Activated naive CD8-positive, alpha-beta T cell (primary cell): ENCODE data around the gene GALNT4.

Experiments used
- H3K27ac Mint-ChIP-seq: one replicate; pipeline ENCODE4 v1.8.0; 2021; ENCODE audit warnings: mixed read lengths
- H3K27me3 Mint-ChIP-seq: one replicate; pipeline ENCODE4 v1.8.0; 2021; ENCODE audit warnings: mixed read lengths
- H3K36me3 Mint-ChIP-seq: one replicate; pipeline ENCODE4 v1.8.0; 2021; ENCODE audit warnings: mixed read lengths
- H3K4me1 Mint-ChIP-seq: one replicate; pipeline ENCODE4 v1.8.0; 2021; ENCODE audit warnings: low read depth, mixed read lengths
- H3K4me3 Mint-ChIP-seq: one replicate; pipeline ENCODE4 v1.8.0; 2021; ENCODE audit warnings: mild to moderate bottlenecking, mixed read lengths
- H3K9me3 Mint-ChIP-seq: one replicate; pipeline ENCODE4 v1.8.0; 2021; ENCODE audit warnings: low read depth, mixed read lengths

GALNT4 gene

GRCh38 chr12:89524541-89525304 is at the start of gene GALNT4:
TSS of gene GALNT4 (minus strand) at chr12:89524796. CDS start at chr12:89524549, 247 bp downstream.
- Mint-ChIP-seq H3K9me3 (no peaks in the 10 kb centered on the region), H3K27ac (peak within 1 kb of the TSS; percentile 96), H3K27me3 (no peaks in the 10 kb centered on the region), H3K36me3 (peaks cover 11% of the 10 kb centered on the region), H3K4me3 (peak within 1 kb of the TSS; percentile 98), H3K4me1 (peaks cover 53% of the 10 kb centered on the region)

GRCh38 chr12:89573051-89573810 is 48.6 kb upstream of the GALNT4 start:
- no peak overlapping the region for H3K4me3 Mint-ChIP-seq
- H3K27ac Mint-ChIP-seq = no peak overlapping the region
- H3K4me1 Mint-ChIP-seq = no peaks in the 10 kb centered on the region
- no peaks in the 10 kb centered on the region for H3K9me3 Mint-ChIP-seq
- H3K36me3 Mint-ChIP-seq = peaks cover 3% of the 10 kb centered on the region
- H3K27me3 Mint-ChIP-seq = no peaks in the 10 kb centered on the region

- H3K27me3 Mint-ChIP-seq = no peaks in the 10 kb centered on the region
- H3K4me1 Mint-ChIP-seq = no peaks in the 10 kb centered on the region
- H3K4me3 Mint-ChIP-seq = no peak overlapping the region
- H3K36me3 Mint-ChIP-seq = peaks cover 3% of the 10 kb centered on the region
- no peak overlapping the region for H3K27ac Mint-ChIP-seq
- H3K9me3 Mint-ChIP-seq = no peaks in the 10 kb centered on the region
Measured at GRCh38 chr12:89571491-89572195, 47.0 kb upstream of the GALNT4 start.

GRCh38 chr12:89568484-89568883 is 43.9 kb upstream of the GALNT4 start:
- peaks cover 3% of the 10 kb centered on the region for H3K36me3 Mint-ChIP-seq
- no peak overlapping the region for H3K4me3 Mint-ChIP-seq
- H3K27ac Mint-ChIP-seq = no peak overlapping the region
- H3K4me1 Mint-ChIP-seq = peaks cover 2% of the 10 kb centered on the region
- H3K27me3 Mint-ChIP-seq = no peaks in the 10 kb centered on the region
- no peaks in the 10 kb centered on the region for H3K9me3 Mint-ChIP-seq

- no peaks in the 10 kb centered on the region for H3K9me3 Mint-ChIP-seq
- no peak overlapping the region for H3K27ac Mint-ChIP-seq
Measured at GRCh38 chr12:89567691-89568239, 43.2 kb upstream of the GALNT4 start.

GRCh38 chr12:89566615-89567014 is 42.0 kb upstream of the GALNT4 start:
- Mint-ChIP-seq H3K27ac (no peak overlapping the region), H3K4me1 (peaks cover 4% of the 10 kb centered on the region), H3K27me3 (no peaks in the 10 kb centered on the region), H3K4me3 (no peak overlapping the region), H3K36me3 (peaks cover 3% of the 10 kb centered on the region), H3K9me3 (no peaks in the 10 kb centered on the region)

More at GRCh38 chr12:89567691-89568239, 43.2 kb upstream of the GALNT4 start:
- H3K27me3 Mint-ChIP-seq = no peaks in the 10 kb centered on the region
- peaks cover 3% of the 10 kb centered on the region for H3K36me3 Mint-ChIP-seq
- H3K4me1 Mint-ChIP-seq = peaks cover 2% of the 10 kb centered on the region
- H3K4me3 Mint-ChIP-seq = no peak overlapping the region

- Mint-ChIP-seq H3K9me3 (no peaks in the 10 kb centered on the region), H3K4me1 (peaks cover 4% of the 10 kb centered on the region)
Measured at GRCh38 chr12:89565002-89565401, 40.4 kb upstream of the GALNT4 start.

GRCh38 chr12:89559753-89560152 is 35.2 kb upstream of the GALNT4 start:
- H3K4me1 Mint-ChIP-seq = peaks cover 2% of the 10 kb centered on the region
- no peak overlapping the region for H3K4me3 Mint-ChIP-seq
- no peak overlapping the region for H3K27ac Mint-ChIP-seq
- no peaks in the 10 kb centered on the region for H3K9me3 Mint-ChIP-seq
- no peaks in the 10 kb centered on the region for H3K27me3 Mint-ChIP-seq
- no peaks in the 10 kb centered on the region for H3K36me3 Mint-ChIP-seq

More at GRCh38 chr12:89565002-89565401, 40.4 kb upstream of the GALNT4 start:
- Mint-ChIP-seq H3K27me3 (no peaks in the 10 kb centered on the region), H3K36me3 (peaks cover 3% of the 10 kb centered on the region), H3K4me3 (no peak overlapping the region), H3K27ac (no peak overlapping the region)

- Mint-ChIP-seq H3K27ac (no peak overlapping the region), H3K9me3 (peaks cover 5% of the 10 kb centered on the region), H3K4me3 (no peak overlapping the region), H3K36me3 (peaks cover 4% of the 10 kb centered on the region), H3K27me3 (peaks cover 2% of the 10 kb centered on the region), H3K4me1 (peaks cover 2% of the 10 kb centered on the region)
Measured at GRCh38 chr12:89556976-89557375, 32.4 kb upstream of the GALNT4 start.

GRCh38 chr12:89552376-89552775 is 27.8 kb upstream of the GALNT4 start:
- Mint-ChIP-seq H3K4me3 (no peak overlapping the region), H3K9me3 (peaks cover 5% of the 10 kb centered on the region), H3K4me1 (no peaks in the 10 kb centered on the region), H3K27ac (no peak overlapping the region), H3K27me3 (peaks cover 3% of the 10 kb centered on the region), H3K36me3 (peaks cover 4% of the 10 kb centered on the region)

GRCh38 chr12:89551747-89552146 is 27.2 kb upstream of the GALNT4 start:
- Mint-ChIP-seq H3K9me3 (peaks cover 5% of the 10 kb centered on the region), H3K27ac (no peak overlapping the region), H3K4me3 (no peak overlapping the region), H3K27me3 (peaks cover 5% of the 10 kb centered on the region), H3K36me3 (peaks cover 4% of the 10 kb centered on the region), H3K4me1 (no peaks in the 10 kb centered on the region)

- H3K4me3 Mint-ChIP-seq = no peak overlapping the region
- H3K4me1 Mint-ChIP-seq = peaks cover 4% of the 10 kb centered on the region
- H3K36me3 Mint-ChIP-seq = no peaks in the 10 kb centered on the region
- peaks cover 3% of the 10 kb centered on the region for H3K27me3 Mint-ChIP-seq
- no peak overlapping the region for H3K27ac Mint-ChIP-seq
- H3K9me3 Mint-ChIP-seq = no peaks in the 10 kb centered on the region
Measured at GRCh38 chr12:89547101-89547500, 22.5 kb upstream of the GALNT4 start.

- Mint-ChIP-seq H3K27me3 (peaks cover 3% of the 10 kb centered on the region), H3K9me3 (no peaks in the 10 kb centered on the region), H3K4me1 (peaks cover 4% of the 10 kb centered on the region), H3K4me3 (no peak overlapping the region), H3K27ac (no peak overlapping the region), H3K36me3 (no peaks in the 10 kb centered on the region)
Measured at GRCh38 chr12:89546151-89546550, 21.6 kb upstream of the GALNT4 start.

- no peaks in the 10 kb centered on the region for H3K9me3 Mint-ChIP-seq
- peaks cover 3% of the 10 kb centered on the region for H3K27me3 Mint-ChIP-seq
- no peak overlapping the region for H3K27ac Mint-ChIP-seq
- H3K36me3 Mint-ChIP-seq = no peaks in the 10 kb centered on the region
- H3K4me1 Mint-ChIP-seq = peaks cover 4% of the 10 kb centered on the region
- H3K4me3 Mint-ChIP-seq = no peak overlapping the region
Measured at GRCh38 chr12:89544681-89545184, 20.1 kb upstream of the GALNT4 start.
